Sciatic nerve (tissue), 2 donors: Measurements from ENCODE around the gene CDH11. TPM values are rescaled to one million over a fixed set of nuclear protein-coding genes. Genes with fewer than 3 reads are reported as not detected.

Experiments
- ATAC-seq: fragments of 200-7000 bp; cut with Tn5 transposase; one replicate; pipeline ENCODE4 v1.9.1; 2020; ENCODE audit warnings: mild to moderate bottlenecking, moderate library complexity
- DNase-seq: peaks from one replicate; pipeline ENCODE4 v3.0.0-alpha.2; 2020; ENCODE audit warnings: low spot score
- intact Hi-C: fragments of 100-400 bp; cut with DNase I; formaldehyde crosslinking; loops from one replicate; pipeline ENCODE4 v1.14.2; 2022
- total RNA-seq: library from RNA; stranded (reverse); fragmentation: NEBNext Ultra II Directional; extraction: Animal tissue kit (Norgen Biotek cat#: 25700); gene quantifications from one replicate; pipeline ENCODE4 v1.2.1, GENCODE V29; 2021
- donor health status: DM: no; HTN: no; CAD: no.
- donor health status: DM: no; HTN: no; CAD: no.

The CDH11 gene
- total RNA-seq, 1 donor from 2014 or later = 238 TPM

- intact Hi-C loops = loop anchor here (10.0 kb wide), 1 partner anchor 1755 kb away; no protein-coding TSS in a partner anchor
- DNase-seq (no peak), ATAC-seq (no peak)
These were observed 2.4 kb downstream of the CDH11 start for GRCh38 chr16:65119435-65119834.

DNA sequence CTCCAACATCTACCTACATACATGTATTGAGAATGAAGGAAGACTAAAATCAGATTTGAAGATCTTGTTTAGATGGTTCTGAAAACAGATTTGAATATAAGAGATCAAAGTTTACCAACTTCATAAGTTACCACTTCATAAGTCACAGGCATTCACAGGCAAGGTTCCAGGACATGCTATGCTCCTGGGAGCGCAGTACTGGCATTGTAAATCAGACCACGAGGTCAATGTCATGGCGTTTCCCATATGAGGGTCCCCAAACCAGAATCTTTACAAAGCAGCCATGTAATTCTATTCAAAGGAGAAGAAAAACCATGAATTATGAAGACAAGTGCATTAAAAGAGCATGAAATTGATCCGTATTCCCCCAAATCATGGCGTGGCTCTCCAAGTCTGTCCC is 3.0 kb downstream of the CDH11 start:
- ATAC-seq (no peak), DNase-seq (no peak)
- intact Hi-C loops = loop anchor here (10.0 kb wide), 1 partner anchor 1754 kb away; no protein-coding TSS in a partner anchor

DNA sequence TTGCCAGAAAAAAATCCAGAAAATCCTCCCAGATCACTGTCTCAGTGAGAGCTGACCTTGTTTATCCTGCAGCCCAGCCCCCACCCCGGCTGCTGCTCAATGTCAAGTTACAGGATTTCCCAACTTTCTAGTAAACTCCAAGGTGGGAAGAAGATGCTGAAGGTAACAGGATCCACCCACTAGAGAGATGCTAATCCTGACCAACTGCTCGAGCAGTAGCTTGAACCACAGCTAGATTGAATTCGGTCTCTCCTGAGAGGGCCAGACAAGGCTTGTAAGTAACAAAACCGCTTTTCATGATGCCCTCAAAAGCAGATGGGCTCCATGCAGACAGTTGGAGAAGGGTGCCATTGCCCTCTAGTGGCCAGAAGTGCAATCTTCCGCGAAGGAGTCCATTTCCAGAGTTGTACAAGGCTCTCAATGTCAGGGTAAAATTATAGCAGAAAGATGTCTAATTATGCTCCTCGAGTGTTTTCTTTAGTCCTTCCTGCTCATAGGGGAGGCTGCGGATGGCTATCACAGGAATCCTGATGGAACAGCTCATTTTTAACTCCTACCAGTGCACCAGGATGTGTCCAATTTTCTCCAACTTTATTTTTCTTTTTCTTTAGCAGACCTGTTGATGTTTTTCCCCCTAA is 3.9 kb downstream of the CDH11 start:
- DNase-seq (peak; percentile 84), ATAC-seq (peak; percentile 53)
- intact Hi-C loops = loop anchor here (10.0 kb wide), 1 partner anchor 1753 kb away; no protein-coding TSS in a partner anchor

GRCh38 chr16:65116818-65117430 is 4.9 kb downstream of the CDH11 start:
- no peak for ATAC-seq
- intact Hi-C loops = loop anchor here (10.0 kb wide), 1 partner anchor 1752 kb away; no protein-coding TSS in a partner anchor
- no peak for DNase-seq

- ATAC-seq (no peak), DNase-seq (no peak)
- intact Hi-C loops = loop anchor here (10.0 kb wide), 1 partner anchor 1751 kb away; no protein-coding TSS in a partner anchor
These were observed 5.6 kb downstream of the CDH11 start for GRCh38 chr16:65116216-65116615.

GRCh38 chr16:65114527-65114926 is 7.3 kb downstream of the CDH11 start:
- intact Hi-C loops = loop anchor here (10.0 kb wide), 1 partner anchor 1750 kb away; no protein-coding TSS in a partner anchor
- DNase-seq = no peak
- no peak for ATAC-seq

DNA sequence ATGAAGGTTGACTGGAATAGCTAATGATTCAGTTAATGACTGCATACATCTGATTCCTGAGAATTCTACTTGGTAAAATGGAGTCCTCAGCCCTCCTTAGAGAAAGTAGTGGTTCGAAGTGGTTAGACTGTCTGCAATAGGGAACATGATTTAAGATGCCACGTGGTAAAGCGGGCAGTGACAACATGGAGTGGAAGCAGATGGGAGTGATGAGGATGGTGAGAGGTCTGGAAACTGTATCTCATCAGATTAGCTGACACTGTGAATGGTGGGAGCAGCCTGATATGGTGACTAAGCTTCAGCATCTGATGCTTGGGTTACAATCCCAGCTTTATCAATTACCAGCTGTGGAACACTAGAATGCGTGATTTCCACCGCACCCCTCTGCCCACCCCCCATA is 8.4 kb downstream of the CDH11 start:
- intact Hi-C loops = loop anchor here (10.0 kb wide), 1 partner anchor 1749 kb away; no protein-coding TSS in a partner anchor
- no peak for DNase-seq
- no peak for ATAC-seq

- DNase-seq = no peak
- intact Hi-C loops = loop anchor here (10.0 kb wide), 1 partner anchor 1747 kb away; no protein-coding TSS in a partner anchor
- ATAC-seq = no peak
These were observed 10.6 kb downstream of the CDH11 start for GRCh38 chr16:65111306-65111705.

DNA sequence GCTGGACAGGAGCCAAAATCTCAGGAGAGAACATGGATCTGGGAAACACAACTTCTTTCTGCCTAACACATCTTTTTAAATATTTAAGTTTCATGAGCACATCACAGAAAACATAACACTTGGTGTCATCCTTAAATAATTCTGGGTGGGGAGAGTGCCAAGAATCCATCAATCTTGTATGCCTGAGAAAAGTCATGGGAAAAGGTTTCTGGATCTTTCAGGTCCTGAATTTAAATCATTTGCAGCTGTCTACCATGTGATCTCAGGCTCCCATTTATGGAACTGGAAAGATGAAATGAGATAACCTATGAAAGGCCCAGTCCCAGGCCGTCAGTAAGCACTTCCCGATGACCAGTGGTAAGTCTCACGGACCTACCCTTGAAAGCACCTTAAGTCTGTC is 15.1 kb downstream of the CDH11 start:
- ATAC-seq = no peak
- intact Hi-C loops = no loop called here
- no peak for DNase-seq

DNA sequence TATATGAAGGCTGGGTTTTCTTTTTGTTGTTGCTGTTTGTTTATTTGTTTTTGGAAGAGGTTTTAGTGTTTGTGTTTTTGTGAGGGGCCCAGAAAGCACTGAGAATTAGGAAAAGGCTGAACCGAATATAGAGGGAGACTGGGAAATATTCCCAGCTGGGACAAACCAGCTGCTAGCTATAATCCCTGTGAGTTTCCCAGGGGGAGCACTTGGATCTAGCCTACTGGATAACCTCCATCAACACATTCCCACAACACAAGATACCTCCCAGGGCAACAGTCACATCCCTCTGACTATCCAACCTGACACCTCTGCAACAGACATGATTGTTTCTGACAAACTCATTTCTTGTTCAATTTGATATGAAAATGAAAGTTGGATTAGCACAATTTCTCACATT is 16.7 kb downstream of the CDH11 start:
- ATAC-seq (no peak), DNase-seq (no peak)
- intact Hi-C loops = no loop called here

DNA sequence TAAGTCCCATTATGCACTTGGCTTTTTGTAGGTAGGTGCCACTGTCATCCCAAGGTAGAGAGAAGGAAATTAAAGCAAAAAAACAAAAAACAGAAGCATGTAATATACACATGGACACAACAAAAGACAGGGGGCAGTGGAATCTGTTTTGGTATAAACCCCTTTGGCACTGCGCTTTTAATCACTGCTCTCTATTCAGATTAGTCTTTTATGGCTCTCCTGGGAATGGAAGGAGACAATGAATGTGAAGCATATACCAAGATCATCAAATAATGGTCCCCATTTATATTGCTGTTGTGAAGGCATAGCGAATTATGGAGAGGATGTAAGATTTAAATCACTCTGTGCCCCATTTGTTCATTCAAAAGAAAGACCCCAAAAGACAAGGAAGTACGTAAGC is 17.4 kb downstream of the CDH11 start:
- intact Hi-C loops = no loop called here
- DNase-seq (no peak), ATAC-seq (no peak)

DNA sequence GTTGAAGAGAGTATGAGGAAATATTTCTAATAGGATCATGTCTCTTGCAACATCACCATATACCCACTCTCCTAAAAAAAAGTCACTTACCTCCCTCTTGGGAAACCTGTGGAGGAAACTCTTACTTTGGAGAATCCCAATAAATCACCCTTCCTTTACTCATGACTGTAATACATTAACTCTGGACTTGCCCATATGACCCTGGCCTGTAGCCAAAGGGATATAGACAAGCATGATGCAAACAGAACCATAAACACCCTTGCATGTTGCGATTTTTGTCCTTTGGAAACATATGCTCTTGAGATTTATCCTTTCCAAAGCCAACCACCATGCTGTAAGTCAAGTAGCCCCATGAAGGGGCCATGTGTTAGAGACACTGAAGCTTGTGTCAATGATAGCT is 19.5 kb downstream of the CDH11 start:
- DNase-seq (no peak), ATAC-seq (no peak)
- intact Hi-C loops = no loop called here

DNA sequence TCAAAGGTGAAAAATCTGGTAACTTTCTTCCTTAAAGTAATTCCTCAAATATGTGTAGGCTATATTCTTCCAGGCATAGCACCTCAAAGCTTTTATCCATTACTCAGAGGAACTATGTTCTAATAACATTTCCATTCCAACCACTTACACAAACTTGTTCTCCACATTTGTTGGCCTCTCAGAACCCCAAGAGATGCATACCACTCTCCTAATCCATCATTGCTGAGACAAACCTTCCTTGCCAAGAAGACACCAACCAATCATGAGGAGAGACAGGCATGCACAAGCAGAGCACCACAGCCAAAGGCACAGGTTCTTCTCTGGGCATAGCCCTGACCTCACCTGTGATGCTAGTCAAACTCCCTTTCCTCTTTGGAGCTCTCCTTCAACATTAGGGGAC is 20.9 kb downstream of the CDH11 start:
- DNase-seq (no peak), ATAC-seq (no peak)

GRCh38 chr16:65099607-65100006 is 22.3 kb downstream of the CDH11 start:
- no peak for ATAC-seq
- intact Hi-C loops = no loop called here
- no peak for DNase-seq

More for the DNA sequence above, 20.9 kb downstream of the CDH11 start:
- intact Hi-C loops = no loop called here

DNA sequence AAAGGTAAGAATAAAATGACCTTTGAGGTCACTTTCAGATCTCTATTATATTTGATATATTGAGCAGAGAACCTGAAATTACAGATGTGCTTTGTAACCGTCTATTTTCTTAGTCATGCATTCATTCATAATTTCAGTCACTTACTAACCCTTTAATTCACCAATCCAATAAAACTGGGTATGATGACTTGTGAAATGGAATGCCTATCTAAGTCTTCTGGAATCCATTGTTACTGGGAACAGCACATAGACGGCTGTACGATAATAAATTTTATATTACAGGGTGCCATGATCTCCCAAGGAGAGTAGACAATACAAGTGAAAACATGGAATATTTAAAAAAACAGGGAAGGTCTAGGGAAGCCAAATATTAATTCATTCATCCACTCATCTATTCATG is 22.9 kb downstream of the CDH11 start:
- ATAC-seq = no peak
- no peak for DNase-seq
- intact Hi-C loops = no loop called here

DNA sequence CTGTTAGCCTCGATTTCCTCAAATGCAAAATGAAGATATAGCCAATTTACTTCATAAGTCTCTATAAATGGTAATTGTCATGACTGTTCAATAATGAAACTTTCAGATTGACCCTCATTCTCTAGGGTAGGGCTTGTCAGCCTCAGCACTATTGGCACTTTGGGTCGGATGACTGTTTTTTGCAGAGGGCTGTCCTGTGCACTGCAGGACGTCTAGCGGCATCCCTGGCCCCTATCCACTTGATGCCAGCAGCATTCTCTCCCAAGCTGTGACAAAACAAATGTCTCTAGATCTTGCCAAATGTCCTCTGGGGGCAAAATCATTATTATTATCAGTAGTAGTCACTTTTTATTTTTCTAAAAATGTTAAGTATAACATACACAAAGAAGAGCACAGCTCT is 24.6 kb downstream of the CDH11 start:
- intact Hi-C loops = no loop called here
- ATAC-seq (no peak), DNase-seq (no peak)

GRCh38 chr16:65095906-65096305 is 26.0 kb downstream of the CDH11 start:
- intact Hi-C loops = no loop called here
- ATAC-seq = no peak
- DNase-seq = no peak

DNA sequence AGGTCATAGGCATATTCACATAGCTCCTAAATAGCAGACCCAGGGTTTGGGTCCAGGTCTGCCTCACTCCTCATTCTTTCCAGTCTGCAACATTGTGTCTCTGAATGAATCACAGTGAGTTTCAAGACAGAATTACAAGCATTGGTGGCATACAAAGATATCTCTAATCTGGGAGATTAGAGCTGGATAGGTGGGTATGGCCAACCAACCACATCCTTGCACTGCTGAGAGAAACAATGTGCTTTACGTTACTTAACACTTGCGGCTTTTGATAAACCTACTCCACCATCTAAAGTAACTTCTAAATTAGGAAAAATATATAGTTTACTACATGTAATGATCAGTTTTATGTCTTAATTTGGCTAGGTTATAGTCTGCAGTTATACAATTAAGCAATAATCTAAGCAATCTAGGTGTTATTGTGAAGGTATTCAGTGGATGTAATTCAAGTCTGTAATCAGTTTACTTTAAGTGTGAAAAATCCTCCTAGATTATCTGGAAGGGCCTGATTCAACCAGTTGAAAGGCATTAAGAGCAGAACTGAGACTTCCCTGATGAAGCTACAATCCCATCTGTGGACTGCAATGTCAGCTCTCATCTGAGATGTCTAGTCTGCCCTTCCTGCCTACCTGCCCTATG is 26.7 kb downstream of the CDH11 start:
- DNase-seq = no peak
- intact Hi-C loops = no loop called here
- no peak for ATAC-seq

DNA sequence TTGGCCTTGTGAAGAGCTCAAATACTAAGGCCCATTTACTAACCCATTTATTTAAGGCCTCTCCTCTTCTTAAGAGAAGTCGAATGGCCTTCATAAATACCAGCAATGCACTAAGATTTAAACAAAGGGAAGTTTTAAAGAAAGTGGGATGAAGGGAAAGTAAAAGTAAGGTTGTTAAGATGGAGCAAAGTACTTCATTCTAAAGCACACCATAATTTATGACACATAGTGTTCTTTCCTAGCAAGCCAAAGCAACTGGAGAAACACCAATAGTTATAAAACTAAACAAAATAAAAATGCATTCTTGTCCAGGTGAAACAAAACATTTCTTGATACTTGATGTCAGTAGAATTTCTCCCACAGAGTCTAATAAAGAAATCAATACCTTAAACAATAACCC is 27.9 kb downstream of the CDH11 start:
- ATAC-seq (no peak), DNase-seq (no peak)
- intact Hi-C loops = no loop called here
